AG04449 (cell line): ENCODE measurements around the gene CLPTM1L.

ENCODE experiments used
- CTCF ChIA-PET: fragments of 350-600 bp; formaldehyde crosslinking; extraction: SDS; loops from one replicate; lab custom pipeline; 2021; ENCODE audit warnings: antibody characterized with exemption; lab: Yijun Ruan, JAX
- POLR2A ChIA-PET: fragments of 400-600, 350-600 bp; formaldehyde crosslinking; extraction: SDS; loops from one replicate; lab custom pipeline; 2020; ENCODE audit warnings: antibody characterized with exemption, inconsistent platforms; lab: Yijun Ruan, JAX
- DNase-seq: peaks from one replicate; pipeline ENCODE4 v3.0.0-alpha.2; 2010; ENCODE audit warnings: low read depth, low spot score
- H3K4me3 ChIP-seq: 2 replicates; pipeline ENCODE4 v1.5.1; 2011; ENCODE audit warnings: low read depth, mild to moderate bottlenecking, control low read depth, low read length
- TF ChIP-seq, protein P1 (sequence below): IDR thresholded peaks from one replicate; pipeline ENCODE4 v1.5.1; 2011; ENCODE audit warnings: mild to moderate bottlenecking, moderate library complexity, low read length, control low read depth, inconsistent platforms; ENCODE audit not compliant: insufficient read depth; ENCODE audit errors: missing control alignments

CLPTM1L gene

GRCh38 chr5:1338506-1339070, 6.3 kb downstream of the CLPTM1L start:
- ChIA-PET CTCF (no interaction called here), POLR2A (no interaction called here)
- TF ChIP-seq, protein P1, sequence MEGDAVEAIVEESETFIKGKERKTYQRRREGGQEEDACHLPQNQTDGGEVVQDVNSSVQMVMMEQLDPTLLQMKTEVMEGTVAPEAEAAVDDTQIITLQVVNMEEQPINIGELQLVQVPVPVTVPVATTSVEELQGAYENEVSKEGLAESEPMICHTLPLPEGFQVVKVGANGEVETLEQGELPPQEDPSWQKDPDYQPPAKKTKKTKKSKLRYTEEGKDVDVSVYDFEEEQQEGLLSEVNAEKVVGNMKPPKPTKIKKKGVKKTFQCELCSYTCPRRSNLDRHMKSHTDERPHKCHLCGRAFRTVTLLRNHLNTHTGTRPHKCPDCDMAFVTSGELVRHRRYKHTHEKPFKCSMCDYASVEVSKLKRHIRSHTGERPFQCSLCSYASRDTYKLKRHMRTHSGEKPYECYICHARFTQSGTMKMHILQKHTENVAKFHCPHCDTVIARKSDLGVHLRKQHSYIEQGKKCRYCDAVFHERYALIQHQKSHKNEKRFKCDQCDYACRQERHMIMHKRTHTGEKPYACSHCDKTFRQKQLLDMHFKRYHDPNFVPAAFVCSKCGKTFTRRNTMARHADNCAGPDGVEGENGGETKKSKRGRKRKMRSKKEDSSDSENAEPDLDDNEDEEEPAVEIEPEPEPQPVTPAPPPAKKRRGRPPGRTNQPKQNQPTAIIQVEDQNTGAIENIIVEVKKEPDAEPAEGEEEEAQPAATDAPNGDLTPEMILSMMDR = no peak
- DNase-seq = no peak
- H3K4me3 ChIP-seq = no peak overlapping the region

- ChIA-PET POLR2A (no interaction called here), CTCF (no interaction called here)
These were observed 6.8 kb downstream of the CLPTM1L start for GRCh38 chr5:1338196-1338490.

DNA sequence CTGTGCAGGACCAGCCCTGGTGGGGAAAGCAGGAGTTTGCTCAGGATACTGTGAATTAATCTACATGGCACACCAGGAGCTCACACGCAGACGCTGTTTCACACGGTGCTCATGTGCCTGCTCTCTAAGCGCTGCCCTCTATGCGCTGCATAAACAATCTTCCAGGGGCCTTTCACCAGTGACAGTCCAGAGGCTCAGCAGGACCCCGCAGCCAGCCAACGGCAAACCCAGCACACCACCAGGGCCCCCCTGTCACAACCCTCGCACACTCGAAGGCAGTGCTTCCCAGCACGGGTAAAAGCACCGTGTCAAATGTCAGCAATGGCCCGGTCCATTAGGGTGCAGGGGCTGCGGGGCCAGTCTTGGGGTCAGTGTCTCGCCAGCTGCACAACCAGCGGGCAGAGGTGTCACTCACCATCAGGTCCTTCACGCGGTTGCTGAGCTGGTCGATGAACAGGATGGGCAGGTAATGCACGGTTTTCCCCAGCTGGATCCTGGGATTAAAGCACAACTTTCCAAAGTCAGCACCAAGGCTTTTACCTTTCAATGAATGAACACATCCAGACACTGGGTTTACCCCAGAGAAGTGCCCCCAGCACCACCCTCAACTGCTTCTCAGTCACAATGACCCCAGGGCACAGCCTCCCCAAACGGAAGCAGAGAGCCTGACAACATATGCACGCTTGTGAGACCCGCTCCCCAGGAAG, 7.3 kb downstream of the CLPTM1L start:
- DNase-seq = no peak
- CTCF ChIA-PET = no interaction called here
- TF ChIP-seq, protein P1 = no peak
- POLR2A ChIA-PET = no interaction called here
- no peak overlapping the region for H3K4me3 ChIP-seq

More at GRCh38 chr5:1338196-1338490, 6.8 kb downstream of the CLPTM1L start:
- no peak for DNase-seq
- H3K4me3 ChIP-seq = no peak overlapping the region
- TF ChIP-seq, protein P1 = no peak

- no peak overlapping the region for H3K4me3 ChIP-seq
- DNase-seq = no peak
- TF ChIP-seq, protein P1 = no peak
- ChIA-PET POLR2A (no interaction called here), CTCF (no interaction called here)
These were observed 8.0 kb downstream of the CLPTM1L start for GRCh38 chr5:1336749-1337488.

DNA sequence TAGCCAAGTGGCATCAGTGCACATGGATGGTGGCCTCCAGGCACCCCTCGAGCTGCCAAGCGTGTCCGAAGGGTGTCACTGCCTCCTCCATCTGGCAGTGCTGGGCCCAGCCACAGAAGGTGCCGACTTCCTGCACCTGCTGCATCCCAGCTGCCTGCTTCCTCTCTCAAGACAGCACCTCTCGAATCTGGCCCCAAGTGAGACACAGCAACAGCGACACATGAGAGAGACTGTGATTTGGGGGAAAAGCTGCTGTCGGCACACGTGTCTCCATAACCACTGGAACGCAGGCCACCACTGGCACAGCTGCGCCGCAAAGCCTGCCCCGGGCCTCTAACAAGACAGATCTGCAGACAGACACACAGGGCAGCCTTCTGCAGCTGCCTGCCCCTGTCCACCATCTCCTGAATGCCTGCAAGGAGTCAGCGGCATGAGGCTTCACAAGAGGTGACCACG, 8.8 kb downstream of the CLPTM1L start:
- TF ChIP-seq, protein P1 = no peak
- ChIA-PET POLR2A (no interaction called here), CTCF (no interaction called here)
- H3K4me3 ChIP-seq = no peak overlapping the region
- no peak for DNase-seq

DNA sequence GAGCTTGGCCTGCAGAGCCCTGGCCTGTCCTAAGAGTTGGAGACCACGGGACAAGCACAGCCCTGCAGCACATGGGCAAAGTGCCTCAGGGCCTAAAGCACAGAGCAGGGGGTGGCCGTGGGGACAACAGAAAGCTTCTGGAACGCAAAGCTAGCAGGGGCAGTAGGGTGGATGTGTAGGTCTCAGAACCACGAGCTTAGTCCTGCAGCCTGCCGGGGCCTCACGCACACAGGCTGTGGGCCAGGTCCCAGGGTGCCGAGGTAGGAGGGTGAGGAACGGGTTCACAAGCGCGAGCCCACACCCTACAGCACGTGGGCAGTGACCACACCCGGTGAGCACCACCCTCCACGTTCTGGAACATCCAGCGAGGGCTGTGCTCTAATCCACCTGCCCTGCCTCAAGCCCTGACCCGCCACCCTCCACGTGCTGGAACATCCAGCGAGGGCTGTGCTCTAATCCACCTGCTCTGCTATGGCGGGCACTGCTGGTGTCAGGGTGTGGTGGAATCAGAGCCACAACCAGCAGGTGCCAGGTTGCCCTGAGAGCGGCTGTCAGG, 9.3 kb downstream of the CLPTM1L start:
- CTCF ChIA-PET = interaction anchor here (1.5 kb wide), 1 partner anchor 10 kb away, joined by 3 read pairs; the partner anchor contains the start of gene CLPTM1L
- H3K4me3 ChIP-seq = no peak overlapping the region
- TF ChIP-seq, protein P1 = no peak
- POLR2A ChIA-PET = no interaction called here
- DNase-seq = no peak
